GM23338 (cell line): Measurements from ENCODE around the gene FOXP4.

Source experiments
- EZH2 ChIP-seq: fragments of 200-600 bp; sonication (generic); IDR thresholded peaks from one replicate; pipeline ENCODE4 v1.8.0; 2017; ENCODE audit warnings: antibody characterized with exemption, mild to moderate bottlenecking, low read depth; ENCODE audit not compliant: unreplicated experiment
- EZH2phosphoT487 ChIP-seq: fragments of 200-600 bp; sonication (generic); IDR thresholded peaks from one replicate; pipeline ENCODE4 v1.8.1; 2018; ENCODE audit warnings: antibody characterized with exemption; ENCODE audit not compliant: unreplicated experiment
- TF ChIP-seq, protein P1 (sequence below), 2 experiments: fragments of 200-600 bp in 1 of 2; sonication (generic) in 1 of 2; conservative IDR thresholded peaks; 2 replicates each; pipeline versions ENCODE4 v1.5.1 to v1.6.1; 2016 to 2017; ENCODE audit warnings: antibody characterized with exemption in 2 of 2, low read depth in 2 of 2, mild to moderate bottlenecking in 2 of 2, moderate library complexity in 1 of 2
- TF ChIP-seq, protein P2 (sequence below): IDR thresholded peaks from one replicate; pipeline ENCODE4 v1.6.1; 2018; ENCODE audit warnings: antibody characterized with exemption; ENCODE audit not compliant: unreplicated experiment

DNA sequence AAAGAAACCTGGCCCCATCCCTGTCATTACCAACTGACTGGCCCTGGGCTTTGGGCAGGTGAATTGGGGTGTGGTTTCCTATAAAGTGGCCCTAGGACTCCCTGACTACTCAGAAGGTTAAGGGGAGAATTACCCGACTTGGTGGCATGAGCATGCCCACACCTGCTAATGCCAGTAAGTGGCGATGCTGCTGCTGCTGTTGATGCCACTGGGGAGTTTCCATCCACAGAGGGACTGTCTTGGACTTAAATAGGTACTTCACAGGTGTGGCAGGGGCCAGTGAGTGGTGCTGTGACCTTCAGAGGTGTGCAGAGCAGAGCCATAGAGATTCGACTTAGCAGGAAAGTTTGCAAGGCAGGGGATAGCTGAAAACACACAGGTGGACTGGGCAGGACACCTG, 59.5 kb downstream of the FOXP4 start:
- TF ChIP-seq, protein P1, sequence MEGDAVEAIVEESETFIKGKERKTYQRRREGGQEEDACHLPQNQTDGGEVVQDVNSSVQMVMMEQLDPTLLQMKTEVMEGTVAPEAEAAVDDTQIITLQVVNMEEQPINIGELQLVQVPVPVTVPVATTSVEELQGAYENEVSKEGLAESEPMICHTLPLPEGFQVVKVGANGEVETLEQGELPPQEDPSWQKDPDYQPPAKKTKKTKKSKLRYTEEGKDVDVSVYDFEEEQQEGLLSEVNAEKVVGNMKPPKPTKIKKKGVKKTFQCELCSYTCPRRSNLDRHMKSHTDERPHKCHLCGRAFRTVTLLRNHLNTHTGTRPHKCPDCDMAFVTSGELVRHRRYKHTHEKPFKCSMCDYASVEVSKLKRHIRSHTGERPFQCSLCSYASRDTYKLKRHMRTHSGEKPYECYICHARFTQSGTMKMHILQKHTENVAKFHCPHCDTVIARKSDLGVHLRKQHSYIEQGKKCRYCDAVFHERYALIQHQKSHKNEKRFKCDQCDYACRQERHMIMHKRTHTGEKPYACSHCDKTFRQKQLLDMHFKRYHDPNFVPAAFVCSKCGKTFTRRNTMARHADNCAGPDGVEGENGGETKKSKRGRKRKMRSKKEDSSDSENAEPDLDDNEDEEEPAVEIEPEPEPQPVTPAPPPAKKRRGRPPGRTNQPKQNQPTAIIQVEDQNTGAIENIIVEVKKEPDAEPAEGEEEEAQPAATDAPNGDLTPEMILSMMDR (conservative IDR thresholded peaks at IDR 0.05; ENCODE audit: low read depth in 2 of 2), result no peak
- no peak for TF ChIP-seq EZH2
- TF ChIP-seq, protein P2, sequence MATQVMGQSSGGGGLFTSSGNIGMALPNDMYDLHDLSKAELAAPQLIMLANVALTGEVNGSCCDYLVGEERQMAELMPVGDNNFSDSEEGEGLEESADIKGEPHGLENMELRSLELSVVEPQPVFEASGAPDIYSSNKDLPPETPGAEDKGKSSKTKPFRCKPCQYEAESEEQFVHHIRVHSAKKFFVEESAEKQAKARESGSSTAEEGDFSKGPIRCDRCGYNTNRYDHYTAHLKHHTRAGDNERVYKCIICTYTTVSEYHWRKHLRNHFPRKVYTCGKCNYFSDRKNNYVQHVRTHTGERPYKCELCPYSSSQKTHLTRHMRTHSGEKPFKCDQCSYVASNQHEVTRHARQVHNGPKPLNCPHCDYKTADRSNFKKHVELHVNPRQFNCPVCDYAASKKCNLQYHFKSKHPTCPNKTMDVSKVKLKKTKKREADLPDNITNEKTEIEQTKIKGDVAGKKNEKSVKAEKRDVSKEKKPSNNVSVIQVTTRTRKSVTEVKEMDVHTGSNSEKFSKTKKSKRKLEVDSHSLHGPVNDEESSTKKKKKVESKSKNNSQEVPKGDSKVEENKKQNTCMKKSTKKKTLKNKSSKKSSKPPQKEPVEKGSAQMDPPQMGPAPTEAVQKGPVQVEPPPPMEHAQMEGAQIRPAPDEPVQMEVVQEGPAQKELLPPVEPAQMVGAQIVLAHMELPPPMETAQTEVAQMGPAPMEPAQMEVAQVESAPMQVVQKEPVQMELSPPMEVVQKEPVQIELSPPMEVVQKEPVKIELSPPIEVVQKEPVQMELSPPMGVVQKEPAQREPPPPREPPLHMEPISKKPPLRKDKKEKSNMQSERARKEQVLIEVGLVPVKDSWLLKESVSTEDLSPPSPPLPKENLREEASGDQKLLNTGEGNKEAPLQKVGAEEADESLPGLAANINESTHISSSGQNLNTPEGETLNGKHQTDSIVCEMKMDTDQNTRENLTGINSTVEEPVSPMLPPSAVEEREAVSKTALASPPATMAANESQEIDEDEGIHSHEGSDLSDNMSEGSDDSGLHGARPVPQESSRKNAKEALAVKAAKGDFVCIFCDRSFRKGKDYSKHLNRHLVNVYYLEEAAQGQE, result no peak
- no peak for TF ChIP-seq EZH2phosphoT487
